ENCODE measurements around the gene SLC9A7. TPM values are rescaled to one million over a fixed set of nuclear protein-coding genes. Genes with fewer than 3 reads are reported as not detected.

The SLC9A7 gene
- total RNA-seq, 2 donors from 2014 or later = 6.5 to 7.5 TPM

- H3K27ac ChIP-seq = peak overlapping the region; percentile 81 to 90
- no peaks in the 10 kb centered on the region for H3K9me3 ChIP-seq
- peaks cover 0 to 20% of the 10 kb centered on the region in 2 donors for H3K4me1 ChIP-seq
- no peaks in the 10 kb centered on the region for H3K27me3 ChIP-seq
- DNase-seq (ENCODE audit: low spot score) = no peak
- no peaks in the 10 kb centered on the region for H3K36me3 ChIP-seq
- no peak for TF ChIP-seq CTCF (IDR thresholded peaks at IDR 0.05)
- peak overlapping the region in 1 of 2 donors; percentile 66 for H3K4me3 ChIP-seq
Observed at GRCh38 chrX:46577221-46578005, 181.5 kb downstream of the SLC9A7 start.

GRCh38 chrX:46576458-46576857 lies 182.5 kb downstream of the SLC9A7 start:
- peak overlapping the region; percentile 51 to 66 for H3K4me3 ChIP-seq

GRCh38 chrX:46575991-46576392 lies 182.9 kb downstream of the SLC9A7 start:
- H3K9me3 ChIP-seq = no peaks in the 10 kb centered on the region
- no peaks in the 10 kb centered on the region for H3K27me3 ChIP-seq
- peak overlapping the region; percentile 51 to 66 for H3K4me3 ChIP-seq
- H3K36me3 ChIP-seq = no peaks in the 10 kb centered on the region
- no peak for TF ChIP-seq CTCF (IDR thresholded peaks at IDR 0.05)
- DNase-seq (ENCODE audit: low spot score) = peak; percentile 72
- peak overlapping the region; percentile 81 to 90 for H3K27ac ChIP-seq
- peaks cover 0 to 20% of the 10 kb centered on the region in 2 donors for H3K4me1 ChIP-seq

More at GRCh38 chrX:46576458-46576857, 182.5 kb downstream of the SLC9A7 start:
- H3K27ac ChIP-seq = peak overlapping the region; percentile 81 to 90
- no peaks in the 10 kb centered on the region for H3K36me3 ChIP-seq
- H3K27me3 ChIP-seq = no peaks in the 10 kb centered on the region
- TF ChIP-seq CTCF (IDR thresholded peaks at IDR 0.05) = no peak
- no peak for DNase-seq (ENCODE audit: low spot score)
- H3K4me1 ChIP-seq = peaks cover 0 to 20% of the 10 kb centered on the region in 2 donors
- no peaks in the 10 kb centered on the region for H3K9me3 ChIP-seq

- Histone ChIP-seq H3K4me1 (peaks cover 0 to 20% of the 10 kb centered on the region in 2 donors), H3K27ac (peak overlapping the region; percentile 81 to 90), H3K4me3 (peak overlapping the region; percentile 51 to 66), H3K9me3 (no peaks in the 10 kb centered on the region), H3K36me3 (no peaks in the 10 kb centered on the region), H3K27me3 (no peaks in the 10 kb centered on the region)
- no peak for TF ChIP-seq CTCF (IDR thresholded peaks at IDR 0.05)
- DNase-seq (ENCODE audit: low spot score) = no peak
Observed at GRCh38 chrX:46575586-46575985, 183.3 kb downstream of the SLC9A7 start.

- H3K4me1 ChIP-seq = peaks cover 0 to 20% of the 10 kb centered on the region in 2 donors
- no peaks in the 10 kb centered on the region for H3K9me3 ChIP-seq
- H3K27me3 ChIP-seq = no peaks in the 10 kb centered on the region
- peak overlapping the region; percentile 81 to 90 for H3K27ac ChIP-seq
- no peak for TF ChIP-seq CTCF (IDR thresholded peaks at IDR 0.05)
- peak overlapping the region; percentile 51 to 66 for H3K4me3 ChIP-seq
- no peak for DNase-seq (ENCODE audit: low spot score)
- H3K36me3 ChIP-seq = no peaks in the 10 kb centered on the region
Observed at GRCh38 chrX:46574774-46575381, 184.0 kb downstream of the SLC9A7 start.
